ENCODE data around the gene PHACTR1. TPM values are rescaled to one million over a fixed set of nuclear protein-coding genes. Genes with fewer than 3 reads are reported as not detected.

PHACTR1 gene
- total RNA-seq, 1 donor from 2014 or later, result 85.9 TPM

- no peak overlapping the region for H3K4me3 ChIP-seq
- no peaks in the 10 kb centered on the region for H3K36me3 ChIP-seq
- no peaks in the 10 kb centered on the region for H3K27me3 ChIP-seq (ENCODE audit: low read depth)
- intact Hi-C loops (cut with micrococcal nuclease), result no loop called here
- no peak for TF ChIP-seq CTCF (IDR thresholded peaks at IDR 0.05; ENCODE audit: borderline replicate concordance)
- no peak for DNase-seq
- no peaks in the 10 kb centered on the region for H3K9me3 ChIP-seq (replicated peaks)
- H3K27ac ChIP-seq (replicated peaks), result no peak overlapping the region
- H3K4me1 ChIP-seq, result no peaks in the 10 kb centered on the region
These were observed 128.8 kb downstream of the PHACTR1 start for GRCh38 chr6:12845224-12846004.

GRCh38 chr6:12848964-12849808 is 132.6 kb downstream of the PHACTR1 start:
- H3K4me1 ChIP-seq, result no peaks in the 10 kb centered on the region
- no peak overlapping the region for H3K4me3 ChIP-seq
- no peak overlapping the region for H3K27ac ChIP-seq (replicated peaks)
- intact Hi-C loops (cut with micrococcal nuclease), result no loop called here
- H3K27me3 ChIP-seq (ENCODE audit: low read depth), result peaks cover 24% of the 10 kb centered on the region
- no peaks in the 10 kb centered on the region for H3K36me3 ChIP-seq
- no peaks in the 10 kb centered on the region for H3K9me3 ChIP-seq (replicated peaks)
- no peak for TF ChIP-seq CTCF (IDR thresholded peaks at IDR 0.05; ENCODE audit: borderline replicate concordance)
- DNase-seq, result no peak

- intact Hi-C loops (cut with micrococcal nuclease), result no loop called here
- H3K9me3 ChIP-seq (replicated peaks), result no peaks in the 10 kb centered on the region
- no peak overlapping the region for H3K4me3 ChIP-seq
- no peak for TF ChIP-seq CTCF (IDR thresholded peaks at IDR 0.05; ENCODE audit: borderline replicate concordance)
- H3K27ac ChIP-seq (replicated peaks), result no peak overlapping the region
- H3K36me3 ChIP-seq, result no peaks in the 10 kb centered on the region
- H3K27me3 ChIP-seq (ENCODE audit: low read depth), result peaks cover 24% of the 10 kb centered on the region
- no peak for DNase-seq
- H3K4me1 ChIP-seq, result no peaks in the 10 kb centered on the region
These were observed 133.2 kb downstream of the PHACTR1 start for GRCh38 chr6:12849809-12850198.

- peaks cover 24% of the 10 kb centered on the region for H3K27me3 ChIP-seq (ENCODE audit: low read depth)
- intact Hi-C loops (cut with micrococcal nuclease), result no loop called here
- no peak for DNase-seq
These were observed 134.6 kb downstream of the PHACTR1 start for GRCh38 chr6:12851123-12851695.

More at GRCh38 chr6:12851123-12851695, 134.6 kb downstream of the PHACTR1 start:
- TF ChIP-seq CTCF (IDR thresholded peaks at IDR 0.05; ENCODE audit: borderline replicate concordance), result no peak
- no peak overlapping the region for H3K4me3 ChIP-seq
- H3K36me3 ChIP-seq, result no peaks in the 10 kb centered on the region
- no peaks in the 10 kb centered on the region for H3K4me1 ChIP-seq
- H3K9me3 ChIP-seq (replicated peaks), result no peaks in the 10 kb centered on the region
- H3K27ac ChIP-seq (replicated peaks), result no peak overlapping the region

All from left ventricle myocardium inferior (tissue), 1 donor.